ENCODE data around the gene WBP4.

- TF ChIP-seq, protein P1, sequence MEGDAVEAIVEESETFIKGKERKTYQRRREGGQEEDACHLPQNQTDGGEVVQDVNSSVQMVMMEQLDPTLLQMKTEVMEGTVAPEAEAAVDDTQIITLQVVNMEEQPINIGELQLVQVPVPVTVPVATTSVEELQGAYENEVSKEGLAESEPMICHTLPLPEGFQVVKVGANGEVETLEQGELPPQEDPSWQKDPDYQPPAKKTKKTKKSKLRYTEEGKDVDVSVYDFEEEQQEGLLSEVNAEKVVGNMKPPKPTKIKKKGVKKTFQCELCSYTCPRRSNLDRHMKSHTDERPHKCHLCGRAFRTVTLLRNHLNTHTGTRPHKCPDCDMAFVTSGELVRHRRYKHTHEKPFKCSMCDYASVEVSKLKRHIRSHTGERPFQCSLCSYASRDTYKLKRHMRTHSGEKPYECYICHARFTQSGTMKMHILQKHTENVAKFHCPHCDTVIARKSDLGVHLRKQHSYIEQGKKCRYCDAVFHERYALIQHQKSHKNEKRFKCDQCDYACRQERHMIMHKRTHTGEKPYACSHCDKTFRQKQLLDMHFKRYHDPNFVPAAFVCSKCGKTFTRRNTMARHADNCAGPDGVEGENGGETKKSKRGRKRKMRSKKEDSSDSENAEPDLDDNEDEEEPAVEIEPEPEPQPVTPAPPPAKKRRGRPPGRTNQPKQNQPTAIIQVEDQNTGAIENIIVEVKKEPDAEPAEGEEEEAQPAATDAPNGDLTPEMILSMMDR (IDR thresholded peaks at IDR 0.05; ENCODE audit: insufficient read depth, low read length): no peak
- TF ChIP-seq POLR2AphosphoS5 (IDR thresholded peaks at IDR 0.05; ENCODE audit: low read depth): no peak
These were observed 44.1 kb upstream of the WBP4 start for GRCh38 chr13:41017159-41017558.
